Activated CD4-positive, alpha-beta T cell treated with anti-CD3 and anti-CD28 coated beads for 1 hour (primary cell): ENCODE results near the gene TVP23C.
"Not testable (repeated sequence)": the region's sequence is repeated elsewhere in the genome, so short reads cannot be mapped to it uniquely, and the experiment has no call there.

Experiments
- DNase-seq: peaks from one replicate; pipeline ENCODE4 v3.0.0-alpha.2; 2020

The TVP23C gene

GRCh38 chr17:15526292-15527218 is 36.7 kb downstream of the TVP23C start:
- not testable (repeated sequence) for DNase-seq

DNA sequence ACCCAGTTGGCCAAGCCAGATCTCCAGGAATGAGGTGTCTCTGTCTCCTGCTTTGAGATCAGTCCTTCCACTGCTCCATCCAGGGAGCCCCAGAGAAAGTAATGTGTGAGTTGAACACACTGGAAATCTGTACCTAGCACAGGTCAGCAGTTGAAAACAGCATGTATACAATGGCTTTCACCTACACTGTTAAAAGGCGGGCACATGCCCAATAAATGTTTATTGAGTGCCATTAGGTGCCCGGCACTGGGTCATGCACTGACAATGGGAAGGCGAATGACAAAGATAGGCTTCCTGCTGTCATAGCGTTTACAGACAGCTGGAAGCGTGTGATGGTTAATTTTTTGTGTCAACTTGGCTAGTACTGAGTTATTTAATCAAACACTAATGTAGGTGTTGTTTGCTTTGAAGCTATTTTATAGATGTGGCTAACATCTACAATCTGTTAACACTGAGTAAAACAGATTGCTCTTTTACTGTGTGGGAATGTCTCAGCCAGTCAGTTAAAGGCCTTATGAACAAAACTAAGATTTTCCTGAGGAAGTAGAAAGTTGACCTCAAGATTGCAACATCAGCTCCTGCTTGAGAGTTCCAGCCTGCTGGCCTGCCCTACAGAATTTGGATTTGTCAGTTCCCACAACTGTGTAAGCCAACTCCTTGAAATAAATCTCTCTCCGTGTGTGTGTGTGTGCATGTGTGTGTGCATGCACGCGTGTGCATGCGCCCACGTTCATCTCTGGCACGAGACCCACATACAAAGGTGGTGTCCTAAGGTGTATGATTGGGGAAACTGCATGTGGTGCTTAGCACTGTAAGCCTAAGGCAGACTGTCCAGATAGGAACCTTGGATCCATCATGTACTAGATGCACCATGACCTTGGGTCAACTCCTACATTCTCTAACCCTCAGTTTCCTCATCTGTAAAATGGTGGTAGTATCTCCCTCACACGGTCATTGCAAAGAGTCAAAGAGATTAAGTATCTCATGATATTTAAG is 38.0 kb downstream of the TVP23C start:
- not testable (repeated sequence) for DNase-seq

DNA sequence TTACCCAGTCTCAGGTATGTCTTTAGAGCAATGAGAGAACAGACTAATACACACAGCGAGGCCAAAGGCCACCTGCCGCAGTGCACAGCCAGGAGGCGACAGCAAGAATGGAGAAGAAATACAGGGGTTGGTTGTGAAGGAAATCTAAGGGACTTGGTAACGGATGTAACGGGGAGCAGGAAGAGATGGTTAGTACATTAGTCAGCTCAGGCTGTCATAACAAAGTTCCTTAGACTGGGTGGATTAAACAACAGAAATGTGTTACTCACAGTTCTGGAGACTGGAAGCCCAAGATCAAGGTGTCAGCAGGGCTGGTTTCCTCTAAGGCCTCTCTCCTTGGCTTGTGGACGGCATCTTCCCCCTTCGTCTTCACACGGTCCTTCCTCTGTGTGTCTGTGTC is 47.1 kb downstream of the TVP23C start:
- DNase-seq, result no peak

GRCh38 chr17:15514469-15514868 is 48.8 kb downstream of the TVP23C start:
- no peak for DNase-seq

GRCh38 chr17:15513856-15514459 is 49.3 kb downstream of the TVP23C start:
- no peak for DNase-seq

GRCh38 chr17:15513058-15513791 is 50.1 kb downstream of the TVP23C start:
- DNase-seq, result no peak

DNA sequence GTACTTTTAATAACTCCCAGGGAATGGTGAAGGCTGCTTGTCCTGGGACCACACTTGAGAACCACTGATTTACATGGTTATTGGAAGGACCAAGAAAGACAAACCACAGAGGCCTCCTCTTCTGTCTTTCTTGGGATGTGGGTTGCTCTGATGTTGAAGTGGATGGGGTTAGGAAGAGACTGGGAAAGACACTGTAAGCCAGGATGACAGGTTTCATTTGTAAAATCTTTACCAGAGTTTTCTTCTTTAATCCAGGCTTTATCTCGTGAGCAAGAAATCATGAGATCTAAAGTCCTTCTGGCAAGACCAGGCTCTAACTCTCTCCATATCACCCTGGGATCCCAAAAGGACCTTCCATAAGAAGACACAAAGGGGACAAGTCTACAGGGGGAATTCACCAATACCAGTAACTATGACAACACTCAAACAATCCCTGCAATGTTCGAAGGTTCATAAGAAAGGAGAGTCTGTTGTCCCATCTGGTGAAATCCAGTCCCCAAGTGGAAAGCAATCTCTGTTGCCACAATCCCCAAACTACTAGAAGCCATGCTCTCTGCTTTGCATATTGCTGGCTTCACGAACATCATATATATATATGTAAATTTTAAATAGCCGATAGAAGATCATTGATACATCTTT is 51.1 kb downstream of the TVP23C start:
- no peak for DNase-seq

DNA sequence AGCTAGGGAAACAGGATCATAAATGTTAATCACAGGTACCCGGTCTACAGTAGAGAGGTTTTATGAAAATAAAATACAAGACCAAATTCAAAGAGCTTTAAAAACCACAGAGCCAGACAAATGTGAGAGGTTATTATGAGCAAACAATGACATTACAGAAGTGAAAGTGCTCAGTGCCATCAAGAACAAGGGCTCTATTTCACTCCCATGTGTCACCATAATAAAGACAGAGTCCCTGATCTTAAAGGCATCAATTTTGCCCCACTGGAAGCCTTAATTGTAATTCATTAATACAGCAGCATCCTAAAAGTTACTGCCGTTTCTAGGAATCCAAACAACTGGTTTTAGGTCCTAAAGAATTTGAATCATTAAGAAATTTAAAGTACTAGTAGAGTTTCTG is 52.1 kb downstream of the TVP23C start:
- DNase-seq, result no peak

DNA sequence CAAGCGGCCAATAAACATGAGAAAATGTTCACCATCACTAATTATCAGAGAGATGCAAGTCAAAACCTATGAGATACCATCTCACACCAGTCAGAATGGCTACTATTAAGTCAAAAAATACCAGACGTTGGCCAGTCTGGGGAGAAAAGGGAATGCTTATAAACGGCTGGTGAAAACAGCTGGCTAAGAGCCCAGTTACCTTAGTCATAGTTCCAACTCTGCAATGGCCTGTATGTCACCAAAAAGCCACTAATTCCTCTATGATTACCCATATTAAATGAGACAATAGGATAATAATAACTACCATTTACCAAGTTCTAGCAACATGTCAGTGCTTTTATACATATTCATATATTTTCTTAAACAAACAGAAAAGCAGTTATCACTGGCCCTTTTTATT is 52.9 kb downstream of the TVP23C start:
- DNase-seq, result no peak

GRCh38 chr17:15509095-15509494 is 54.2 kb downstream of the TVP23C start:
- no peak for DNase-seq

DNA sequence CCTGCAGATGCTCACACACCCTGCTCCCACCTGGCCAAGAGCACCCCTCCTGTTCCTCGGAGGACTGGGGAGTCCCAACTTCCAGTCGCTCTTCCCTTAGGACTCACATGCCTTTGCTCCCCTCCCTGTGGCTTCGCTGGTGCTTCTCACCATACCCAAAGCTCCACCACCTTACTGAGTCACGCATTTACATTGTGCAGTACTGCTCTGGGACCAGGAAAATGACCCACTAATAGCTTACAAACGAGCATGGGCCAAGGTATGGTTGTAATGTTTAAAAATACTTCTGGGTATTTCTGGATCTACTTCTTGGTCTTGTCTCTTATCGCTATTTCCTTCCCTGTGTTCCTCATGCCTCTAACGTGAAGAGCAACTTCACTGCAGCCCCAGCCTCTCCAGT is 54.8 kb downstream of the TVP23C start:
- no peak for DNase-seq

DNA sequence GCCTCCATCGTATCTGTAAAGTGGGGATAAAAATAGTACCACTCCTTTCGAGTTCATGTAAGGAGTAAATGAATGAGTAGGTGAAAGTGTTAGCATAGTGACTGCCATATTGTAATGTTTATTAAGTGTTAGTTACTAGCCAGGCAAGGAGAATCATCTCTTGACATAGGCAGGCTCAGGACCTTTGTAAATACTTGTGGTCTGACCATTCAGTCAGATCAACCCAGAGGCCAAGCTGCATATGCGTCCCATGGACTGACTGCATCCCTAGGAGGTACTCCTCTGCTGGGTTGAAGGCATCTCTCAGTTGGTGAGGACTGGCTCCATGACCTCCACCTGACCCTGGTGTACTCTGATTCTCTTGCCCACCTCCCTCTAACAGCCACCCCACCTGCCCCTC is 55.4 kb downstream of the TVP23C start:
- no peak for DNase-seq

GRCh38 chr17:15507001-15507400 is 56.3 kb downstream of the TVP23C start:
- no peak for DNase-seq

- DNase-seq, result not testable (repeated sequence)
These were observed 57.6 kb downstream of the TVP23C start for GRCh38 chr17:15505708-15506107.

- DNase-seq, result no peak
These were observed 59.6 kb downstream of the TVP23C start for GRCh38 chr17:15503731-15504130.

GRCh38 chr17:15502369-15503112 is 60.7 kb downstream of the TVP23C start:
- peak; percentile 39 for DNase-seq

DNA sequence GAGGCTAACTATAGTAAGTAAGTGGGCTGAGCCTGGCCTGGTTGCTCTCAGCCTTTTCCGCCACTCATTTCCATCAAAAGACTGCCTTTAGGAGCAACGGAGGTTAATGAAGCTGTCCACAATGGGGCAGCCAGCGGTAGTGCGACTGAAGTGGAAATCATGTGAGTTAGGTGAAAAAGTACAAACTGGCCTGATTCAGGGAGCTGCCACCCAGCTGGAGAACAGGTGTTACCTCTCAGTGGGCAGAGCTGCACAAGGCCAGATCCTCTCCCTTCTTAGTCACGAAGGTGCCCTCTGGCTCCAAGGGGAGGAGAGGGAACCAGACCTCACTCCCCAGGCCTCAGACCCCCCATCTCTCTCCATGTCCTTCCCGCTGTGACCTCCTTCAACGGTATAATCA is 61.5 kb downstream of the TVP23C start:
- no peak for DNase-seq

GRCh38 chr17:15501282-15501681 is 62.0 kb downstream of the TVP23C start:
- DNase-seq, result no peak

- no peak for DNase-seq
These were observed 65.2 kb downstream of the TVP23C start for GRCh38 chr17:15498107-15498506.

DNA sequence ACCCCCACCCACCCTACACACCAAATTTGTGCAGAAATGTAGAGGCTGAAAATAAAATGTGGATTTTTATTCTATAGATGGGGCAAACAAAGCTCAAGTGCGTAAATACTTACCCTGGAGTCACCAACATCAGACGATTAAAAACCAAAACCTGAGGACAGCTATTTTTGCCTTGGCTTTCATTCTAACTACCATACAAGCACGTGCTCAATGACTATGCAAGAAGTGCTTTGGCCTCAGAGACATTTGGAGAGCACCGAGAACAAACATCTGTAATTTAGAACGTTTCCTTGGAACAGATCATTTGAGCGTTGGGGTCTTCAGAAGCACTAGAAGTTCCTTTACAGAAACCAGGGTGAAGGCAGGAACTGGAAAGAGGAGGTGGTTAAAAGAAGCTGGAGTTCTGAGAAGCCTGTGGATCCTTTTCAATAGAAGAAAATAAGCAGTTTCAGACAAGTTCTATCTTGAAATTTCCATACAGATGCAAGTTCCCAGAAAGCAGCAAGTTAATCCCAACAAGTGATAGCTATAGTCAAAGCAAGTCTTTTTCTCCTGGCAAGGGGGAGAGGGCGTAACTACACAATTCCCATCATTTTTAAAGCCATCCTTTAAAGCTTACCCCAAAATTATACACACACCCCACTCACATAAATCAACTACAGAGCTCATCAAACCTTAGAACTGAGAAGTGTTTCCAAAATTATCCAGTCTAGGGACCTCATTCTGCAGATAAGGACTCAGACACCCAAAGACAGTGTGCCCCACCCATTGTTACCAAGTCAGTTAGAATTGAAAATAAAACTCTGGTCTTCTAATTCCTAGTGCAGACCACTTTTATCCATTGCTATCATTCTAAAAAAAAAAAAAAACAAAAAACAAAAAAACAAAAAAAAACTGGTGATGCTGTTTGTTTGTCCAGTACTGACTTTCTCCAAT is 66.3 kb downstream of the TVP23C start:
- DNase-seq, result no peak
